H9 (cell line): ENCODE results near the gene INTS13. TPM values are rescaled to one million over a fixed set of nuclear protein-coding genes. Genes with fewer than 3 reads are reported as not detected.

Source experiments
- DNase-seq: peaks from one replicate; pipeline ENCODE4 v3.0.0-alpha.2; 2017
- H2AFZ ChIP-seq: one replicate; pipeline ENCODE4 v1.6.1; 2013; ENCODE audit warnings: mild to moderate bottlenecking, low read length, control low read depth, moderate library complexity
- H2AK5ac ChIP-seq: 2 replicates; pipeline ENCODE4 v1.6.1; 2013; ENCODE audit warnings: low read length, control low read depth, mixed read lengths; ENCODE audit not compliant: insufficient read length
- H2BK120ac ChIP-seq: one replicate; pipeline ENCODE4 v1.6.1; 2013; ENCODE audit warnings: low read depth, mild to moderate bottlenecking, low read length, control low read depth, inconsistent platforms; ENCODE audit not compliant: poor library complexity, severe bottlenecking
- H2BK12ac ChIP-seq: 2 replicates; pipeline ENCODE4 v1.6.1; 2013; ENCODE audit warnings: low read length, control low read depth, mixed read lengths, low read depth; ENCODE audit not compliant: insufficient read length
- H2BK15ac ChIP-seq: 2 replicates; pipeline ENCODE4 v1.6.1; 2013; ENCODE audit warnings: low read depth, low read length, control low read depth
- H2BK20ac ChIP-seq: one replicate; pipeline ENCODE4 v1.6.1; 2013; ENCODE audit warnings: low read depth, mild to moderate bottlenecking, low read length, control low read depth, inconsistent platforms; ENCODE audit not compliant: poor library complexity, severe bottlenecking
- H2BK5ac ChIP-seq: 2 replicates; pipeline ENCODE4 v1.6.1; 2013; ENCODE audit warnings: low read length, control low read depth, mixed read lengths; ENCODE audit not compliant: insufficient read length
- H3K14ac ChIP-seq: 2 replicates; pipeline ENCODE4 v1.6.1; 2013; ENCODE audit warnings: low read length, control low read depth; ENCODE audit not compliant: insufficient read depth
- H3K18ac ChIP-seq: 2 replicates; pipeline ENCODE4 v1.6.1; 2013; ENCODE audit warnings: low read depth, mild to moderate bottlenecking, mixed read lengths, low read length, control low read depth; ENCODE audit not compliant: insufficient read length
- H3K23ac ChIP-seq: 2 replicates; pipeline ENCODE4 v1.6.1; 2013; ENCODE audit warnings: low read length, control low read depth, mixed read lengths, low read depth; ENCODE audit not compliant: insufficient read length
- H3K23me2 ChIP-seq: 2 replicates; pipeline ENCODE4 v1.6.1; 2013; ENCODE audit warnings: low read depth, mild to moderate bottlenecking, mixed read lengths, low read length, control low read depth; ENCODE audit not compliant: insufficient read length, poor library complexity, severe bottlenecking
- H3K27ac ChIP-seq: 2 replicates; pipeline ENCODE4 v1.5.1; 2013; ENCODE audit warnings: low read length, control low read depth, mixed read lengths, low read depth; ENCODE audit not compliant: insufficient read length
- H3K27me3 ChIP-seq: 2 replicates; pipeline ENCODE4 v1.6.1; 2013; ENCODE audit warnings: low read length, control low read depth, inconsistent platforms; ENCODE audit not compliant: insufficient read depth
- H3K4ac ChIP-seq: 2 replicates; pipeline ENCODE4 v1.6.1; 2013; ENCODE audit warnings: low read depth, mild to moderate bottlenecking, control low read depth, inconsistent platforms, low read length, moderate library complexity
- H3K4me1 ChIP-seq: 2 replicates; pipeline ENCODE4 v1.6.1; 2013; ENCODE audit warnings: low read length, control low read depth, inconsistent platforms; ENCODE audit not compliant: insufficient read depth
- H3K4me2 ChIP-seq: 2 replicates; pipeline ENCODE4 v1.6.1; 2013; ENCODE audit warnings: low read length, control low read depth, mixed read lengths; ENCODE audit not compliant: insufficient read length, insufficient read depth
- H3K56ac ChIP-seq: 2 replicates; pipeline ENCODE4 v1.6.1; 2013; ENCODE audit warnings: low read depth, mild to moderate bottlenecking, mixed read lengths, low read length, control low read depth; ENCODE audit not compliant: insufficient read length
- H3K79me1 ChIP-seq: 2 replicates; pipeline ENCODE4 v1.6.1; 2013; ENCODE audit warnings: low read depth, mild to moderate bottlenecking, moderate library complexity, low read length, control low read depth, inconsistent platforms; ENCODE audit not compliant: insufficient read depth, poor library complexity, severe bottlenecking
- H3K79me2 ChIP-seq: 2 replicates; pipeline ENCODE4 v1.6.1; 2013; ENCODE audit warnings: low read length, control low read depth, inconsistent platforms; ENCODE audit not compliant: insufficient read depth
- H3K9ac ChIP-seq: 2 replicates; pipeline ENCODE4 v1.6.1; 2013; ENCODE audit warnings: low read length, control low read depth, mixed read lengths; ENCODE audit not compliant: insufficient read length; ENCODE audit errors: extremely low read depth
- H3K9me3 ChIP-seq: one replicate; pipeline ENCODE4 v1.6.1; 2013; ENCODE audit warnings: low read depth, low read length, inconsistent platforms; ENCODE audit not compliant: control insufficient read depth
- H3T11ph ChIP-seq: one replicate; pipeline ENCODE4 v1.6.1; 2013; ENCODE audit warnings: mild to moderate bottlenecking, low read length, control low read depth, inconsistent platforms
- H4K20me1 ChIP-seq: one replicate; pipeline ENCODE4 v1.6.1; 2013; ENCODE audit not compliant: control insufficient read depth, insufficient read length, insufficient read depth
- H4K5ac ChIP-seq: 2 replicates; pipeline ENCODE4 v1.6.1; 2013; ENCODE audit warnings: low read depth, mild to moderate bottlenecking, mixed read lengths, low read length, control low read depth; ENCODE audit not compliant: insufficient read length
- H4K8ac ChIP-seq: replicated peaks from 2 replicates; pipeline ENCODE4 v1.6.1; 2013; ENCODE audit warnings: low read length, control low read depth, mixed read lengths, low read depth; ENCODE audit not compliant: insufficient read length
- H4K91ac ChIP-seq: 2 replicates; pipeline ENCODE4 v1.6.1; 2013; ENCODE audit warnings: low read depth, mild to moderate bottlenecking, moderate library complexity, mixed read lengths, low read length, control low read depth; ENCODE audit not compliant: insufficient read length
- H3K27ac Mint-ChIP-seq, 3 experiments: 2 replicates in 2 of 3; 3 replicates in 1 of 3; pipeline ENCODE4 v1.8.0; 2020 to 2021; ENCODE audit warnings: mixed read lengths in 3 of 3, mild to moderate bottlenecking in 1 of 3, moderate library complexity in 1 of 3
- H3K27me3 Mint-ChIP-seq: 2 replicates; pipeline ENCODE4 v1.8.0; 2021; ENCODE audit warnings: low read depth, mild to moderate bottlenecking, moderate library complexity, mixed read lengths
- H3K36me3 Mint-ChIP-seq, 3 experiments: 2 replicates in 2 of 3; 3 replicates in 1 of 3; pipeline ENCODE4 v1.8.0; 2020 to 2021; ENCODE audit warnings: low read depth in 3 of 3, mixed read lengths in 3 of 3; ENCODE audit not compliant: insufficient read depth in 1 of 3
- H3K4me1 Mint-ChIP-seq, 2 experiments: 2 replicates each; pipeline ENCODE4 v1.8.0; 2020; ENCODE audit warnings: mixed read lengths in 2 of 2
- H3K4me3 Mint-ChIP-seq, 2 experiments: 2 replicates in 1 of 2; 3 replicates in 1 of 2; pipeline ENCODE4 v1.8.0; 2020 to 2021; ENCODE audit warnings: mild to moderate bottlenecking in 2 of 2, mixed read lengths in 2 of 2, moderate library complexity in 1 of 2
- H3K9me3 Mint-ChIP-seq, 2 experiments: 2 replicates in 1 of 2; 3 replicates in 1 of 2; pipeline ENCODE4 v1.8.0; 2020; ENCODE audit warnings: mild to moderate bottlenecking in 2 of 2, mixed read lengths in 2 of 2, moderate library complexity in 1 of 2
- CTCF ChIP-seq: fragments of 200-600 bp; sonication (generic); conservative IDR thresholded peaks from 3 replicates; pipeline ENCODE4 v1.8.0; 2021; ENCODE audit warnings: antibody characterized with exemption, mild to moderate bottlenecking
- WGBS: extraction: QIAGEN DNeasy Blood & Tissue Kit; methylation state at CpG from one replicate; pipeline ENCODE4 v1.1.7; 2013; ENCODE audit warnings: missing lambda C conversion rate, low lambda C conversion rate, mixed read lengths; ENCODE audit not compliant: insufficient read length; ENCODE audit errors: extremely low coverage; 5-methylcytosine and 5-hydroxymethylcytosine counted together
- total RNA-seq: library from RNA; stranded (reverse); gene quantifications from 2 replicates; pipeline ENCODE4 v1.2.1, GENCODE V29; 2021

Gene INTS13
- total RNA-seq, 1 experiment from 2014 or later: 39.1 TPM

GRCh38 chr12:26963413-26963812, 25.6 kb upstream of the INTS13 start:
- Mint-ChIP-seq H3K4me3 (no peak overlapping the region), H3K27ac (no peak overlapping the region), H3K36me3 (peaks cover 2 to 38% (median 15%) of the 10 kb centered on the region in 3 experiments; a peak in 5 of 7 replicates), H3K4me1 (no peaks in the 10 kb centered on the region), H3K27me3 (no peaks in the 10 kb centered on the region), H3K9me3 (no peaks in the 10 kb centered on the region)
- WGBS: no CpG with 5 or more reads among the region's 1 CpG
- Histone ChIP-seq H3K4me2 (no peak overlapping the region), H4K8ac (no peak overlapping the region), H3K23me2 (no peaks in the 10 kb centered on the region), H2AFZ (no peak overlapping the region), H2AK5ac (no peak overlapping the region), H3K14ac (no peak overlapping the region), H3K79me1 (no peaks in the 10 kb centered on the region), H3K23ac (no peak overlapping the region), H3K9ac (no peak overlapping the region), H3T11ph (no peak overlapping the region), H2BK20ac (no peak overlapping the region), H2BK120ac (no peak overlapping the region), H3K79me2 (no peaks in the 10 kb centered on the region), H3K56ac (no peak overlapping the region), H3K4ac (no peak overlapping the region), H3K4me1 (no peaks in the 10 kb centered on the region), H4K20me1 (no peaks in the 10 kb centered on the region), H4K91ac (no peak overlapping the region), H2BK5ac (no peak overlapping the region), H3K27ac (no peak overlapping the region), H3K9me3 (no peaks in the 10 kb centered on the region), H2BK12ac (no peak overlapping the region), H3K27me3 (no peaks in the 10 kb centered on the region), H2BK15ac (no peak overlapping the region), H3K18ac (no peak overlapping the region), H4K5ac (no peak overlapping the region)
- no peak for DNase-seq
- no peak for TF ChIP-seq CTCF
